ENCODE results near the gene ELF1. TPM values are rescaled to one million over a fixed set of nuclear protein-coding genes. Genes with fewer than 3 reads are reported as not detected.

The ELF1 gene
- polyA plus RNA-seq, 1 of the 3 experiments (the other 2 are of a cell fraction), result 11.1 TPM

- Histone ChIP-seq H3K4me3 (ENCODE audit: low read depth in 2 of 2, low read length in 1 of 2) (no peak overlapping the region), H3K4me2 (no peak overlapping the region)
Measured at GRCh38 chr13:40981949-40982348, 37.2 kb downstream of the ELF1 start.

More at GRCh38 chr13:40981949-40982348, 37.2 kb downstream of the ELF1 start:
- Histone ChIP-seq H3K9me3 (no peaks in the 10 kb centered on the region), H3K4me1 (ENCODE audit: control insufficient read depth in 1 of 2, insufficient read depth in 2 of 2, low read depth in 1 of 2, low read length in 1 of 2) (peaks cover 0 to 11% of the 10 kb centered on the region in 2 experiments; a peak in 2 of 4 replicates), H4K20me1 (ENCODE audit: insufficient read depth) (no peaks in the 10 kb centered on the region), H3K9ac (no peak overlapping the region), H3F3A (replicated peaks; ENCODE audit: insufficient read depth) (peaks cover 7% of the 10 kb centered on the region), H3K79me2 (ENCODE audit: insufficient read depth) (peaks cover 12% of the 10 kb centered on the region), H3K36me3 (replicated peaks in 1 of 2; ENCODE audit: control insufficient read depth in 1 of 2, insufficient read depth in 2 of 2, low read length in 1 of 2) (peaks cover 0 to 13% of the 10 kb centered on the region in 2 experiments), H2AFZ (ENCODE audit: low read depth) (no peak overlapping the region), H3K27ac (ENCODE audit: low read depth in 2 of 2, low read length in 1 of 2) (no peak overlapping the region; a peak in 1 of 4 replicates), H3K27me3 (ENCODE audit: insufficient read depth) (no peaks in the 10 kb centered on the region), H3K9me2 (no peaks in the 10 kb centered on the region)
- WGBS (ENCODE audit: low lambda C conversion rate), result 92% methylated on average over 4 of the region's 4 CpGs
- TF ChIP-seq NFIC (IDR thresholded peaks at IDR 0.05; ENCODE audit: borderline replicate concordance) (no peak), EP300 (IDR thresholded peaks at IDR 0.05; ENCODE audit: borderline replicate concordance in 1 of 2, low read depth in 1 of 2, low read length in 1 of 2) (no peak), PBX3 (IDR thresholded peaks at IDR 0.05) (no peak), USF2 (IDR thresholded peaks at IDR 0.05; ENCODE audit: borderline replicate concordance, low read depth, low read length) (no peak), RFX5 (IDR thresholded peaks at IDR 0.05; ENCODE audit: low read length) (no peak), GATA2 (CRISPR knock-in tag; IDR thresholded peaks at IDR 0.05) (no peak), RAD21 (IDR thresholded peaks at IDR 0.05; ENCODE audit: low read length) (no peak), REST (IDR thresholded peaks at IDR 0.05; ENCODE audit: low read depth, low read length) (no peak), NRF1 (IDR thresholded peaks at IDR 0.05; ENCODE audit: low read depth, low read length) (no peak), IRF3 (IDR thresholded peaks at IDR 0.05; ENCODE audit: low read depth, low read length) (no peak), MAX (IDR thresholded peaks at IDR 0.05; ENCODE audit: low read depth) (no peak), JUND (IDR thresholded peaks at IDR 0.05) (no peak)
- no peak for DNase-seq
- ChIA-PET POLR2A (no interaction called here), CTCF (interaction anchor here (1.9 kb wide), 1 partner anchor 11 kb away, joined by 5 read pairs; no protein-coding TSS in a partner anchor)

Measured in SK-N-SH (cell line).